SH-SY5Y (cell line): ENCODE data around the gene UBAC2.

Source experiments
- GATA2 ChIP-seq: IDR thresholded peaks from 2 replicates; pipeline ENCODE4 v1.6.1; 2011; ENCODE audit warnings: mild to moderate bottlenecking, low read depth, low read length
- GATA3 ChIP-seq: IDR thresholded peaks from 2 replicates; pipeline ENCODE4 v1.6.1; 2011; ENCODE audit warnings: low read depth, mild to moderate bottlenecking, low read length, moderate library complexity

UBAC2 gene

GRCh38 chr13:99261059-99261458 lies 60.4 kb downstream of the UBAC2 start:
- TF ChIP-seq GATA3 (no peak), GATA2 (no peak)

- TF ChIP-seq GATA3 = no peak
- no peak for TF ChIP-seq GATA2
Observed at GRCh38 chr13:99263126-99263785, 62.6 kb downstream of the UBAC2 start.

- TF ChIP-seq GATA2 (no peak), GATA3 (no peak)
Observed at GRCh38 chr13:99264051-99264450, 63.4 kb downstream of the UBAC2 start.

- TF ChIP-seq GATA2 (no peak), GATA3 (no peak)
Observed at GRCh38 chr13:99265162-99265800, 64.6 kb downstream of the UBAC2 start.

GRCh38 chr13:99265821-99266426 lies 65.3 kb downstream of the UBAC2 start:
- TF ChIP-seq GATA3 = no peak
- TF ChIP-seq GATA2 = no peak

GRCh38 chr13:99266827-99267226 lies 66.2 kb downstream of the UBAC2 start:
- no peak for TF ChIP-seq GATA3
- TF ChIP-seq GATA2 = no peak

- TF ChIP-seq GATA3 = no peak
- TF ChIP-seq GATA2 = no peak
Observed at GRCh38 chr13:99267927-99268326, 67.3 kb downstream of the UBAC2 start.

- TF ChIP-seq GATA3 = no peak
- TF ChIP-seq GATA2 = no peak
Observed at GRCh38 chr13:99268822-99269221, 68.2 kb downstream of the UBAC2 start.

- no peak for TF ChIP-seq GATA2
- TF ChIP-seq GATA3 = no peak
Observed at GRCh38 chr13:99269627-99270241, 69.1 kb downstream of the UBAC2 start.

GRCh38 chr13:99270518-99270917 lies 69.9 kb downstream of the UBAC2 start:
- TF ChIP-seq GATA3 (no peak), GATA2 (no peak)

- no peak for TF ChIP-seq GATA2
- TF ChIP-seq GATA3 = no peak
Observed at GRCh38 chr13:99271249-99271648, 70.6 kb downstream of the UBAC2 start.

- no peak for TF ChIP-seq GATA3
- TF ChIP-seq GATA2 = no peak
Observed at GRCh38 chr13:99272481-99272880, 71.8 kb downstream of the UBAC2 start.

GRCh38 chr13:99273128-99273527 lies 72.5 kb downstream of the UBAC2 start:
- TF ChIP-seq GATA3 (no peak), GATA2 (no peak)

GRCh38 chr13:99275093-99275469 lies 74.4 kb downstream of the UBAC2 start:
- TF ChIP-seq GATA2 = no peak
- TF ChIP-seq GATA3 = no peak

GRCh38 chr13:99276706-99277105 lies 76.1 kb downstream of the UBAC2 start:
- TF ChIP-seq GATA2 = no peak
- no peak for TF ChIP-seq GATA3
